GM12891 (cell line): ENCODE data around the gene EML4.

Source experiments
- POLR2A ChIP-seq: IDR thresholded peaks from 2 replicates; pipeline ENCODE4 v1.6.1; 2011; ENCODE audit warnings: low read depth, low read length, control low read depth
- POLR2AphosphoS5 ChIP-seq: IDR thresholded peaks from 2 replicates; pipeline ENCODE4 v1.6.1; 2011; ENCODE audit warnings: low read depth, low read length, control low read depth
- SPI1 ChIP-seq: IDR thresholded peaks from 2 replicates; pipeline ENCODE4 v1.6.1; 2011; ENCODE audit warnings: low read depth, low read length, control low read depth
- TAF1 ChIP-seq: IDR thresholded peaks from 2 replicates; pipeline ENCODE4 v1.6.1; 2011; ENCODE audit warnings: low read depth, low read length, control low read depth

DNA sequence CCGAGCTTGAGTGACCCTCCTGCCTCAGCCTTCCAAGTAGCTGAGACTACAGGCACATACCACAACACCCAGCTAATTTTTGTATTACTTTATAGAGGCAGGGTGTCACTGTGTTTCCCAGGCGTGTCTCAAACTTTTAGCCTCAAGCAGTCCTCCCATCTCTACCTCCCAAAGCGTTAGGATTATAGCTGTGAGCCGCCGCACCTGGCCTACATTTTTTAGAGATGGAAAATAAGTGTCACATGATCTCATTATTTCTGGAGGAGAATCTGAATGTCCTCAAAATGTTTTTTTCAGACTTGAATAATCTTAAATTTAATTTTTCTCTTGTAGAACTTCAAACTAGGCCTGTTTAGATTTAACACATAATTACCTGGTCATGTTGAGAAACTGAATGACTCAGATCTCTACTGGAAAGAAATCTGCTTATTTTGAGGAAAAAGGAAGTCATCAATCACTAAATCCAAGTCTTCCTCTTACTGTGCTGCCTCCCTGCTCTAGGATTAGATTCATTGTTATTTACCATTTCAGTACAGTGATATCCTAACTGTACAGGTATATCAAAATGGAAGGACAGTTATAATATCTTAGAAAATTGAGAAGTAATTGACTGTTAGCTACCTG, 99.5 kb downstream of the EML4 start:
- no peak for TF ChIP-seq POLR2A
- no peak for TF ChIP-seq POLR2AphosphoS5
- TF ChIP-seq TAF1 = no peak
- no peak for TF ChIP-seq SPI1
